Measurements from ENCODE around the gene KCNC4.

- TF ChIP-seq CTCF (IDR thresholded peaks at IDR 0.05) (no peak), POLR2A (IDR thresholded peaks at IDR 0.05) (no peak)
Observed at GRCh38 chr1:110255392-110255787, 45.3 kb downstream of the KCNC4 start.
